A549 (cell line): ENCODE measurements around the gene PALLD.

Experiments
- BHLHE40 ChIP-seq: IDR thresholded peaks from 2 replicates; pipeline ENCODE4 v1.6.1; 2012; ENCODE audit warnings: low read depth, low read length, inconsistent platforms
- CBX8 ChIP-seq: fragments of 200-600 bp; sonication (generic); IDR thresholded peaks from 2 replicates; pipeline ENCODE4 v1.6.1; 2016
- CTCF ChIP-seq: fragments of >200 bp; sonication (Bioruptor Twin); formaldehyde crosslinking; IDR thresholded peaks from 3 replicates; pipeline ENCODE4 v1.5.1; 2016
- FOSL2 ChIP-seq, 2 experiments: fragments of 450-650 bp in 1 of 2; fragments of >200 bp in 1 of 2; sonication (Bioruptor Twin) in 1 of 2; formaldehyde crosslinking; IDR thresholded peaks; 2 replicates each; pipeline versions ENCODE4 v1.5.0 to v1.6.1; 2016 to 2020; ENCODE audit warnings: mild to moderate bottlenecking in 1 of 2, moderate library complexity in 1 of 2
- HES2 ChIP-seq: fragments of >200 bp; sonication (Bioruptor Twin); formaldehyde crosslinking; IDR thresholded peaks from 2 replicates; pipeline ENCODE4 v1.6.1; 2016
- MAX ChIP-seq: IDR thresholded peaks from 2 replicates; pipeline ENCODE4 v1.6.1; 2012
- PHF8 ChIP-seq: fragments of 200-600 bp; sonication (generic); IDR thresholded peaks from 2 replicates; pipeline ENCODE4 v1.6.1; 2016; ENCODE audit warnings: low read depth, mild to moderate bottlenecking, antibody characterized with exemption, moderate library complexity, borderline replicate concordance
- POLR2A ChIP-seq: IDR thresholded peaks from 2 replicates; pipeline ENCODE4 v1.6.1; 2012; ENCODE audit warnings: mild to moderate bottlenecking, low read length
- POLR2AphosphoS2 ChIP-seq: conservative IDR thresholded peaks from 2 replicates; pipeline ENCODE4 v1.6.1; 2012; ENCODE audit warnings: low read length, improper control_type of control experiment, inconsistent platforms
- REST ChIP-seq: fragments of 200-600 bp; sonication (generic); IDR thresholded peaks from 2 replicates; pipeline ENCODE4 v1.6.1; 2016; ENCODE audit warnings: antibody characterized with exemption, mild to moderate bottlenecking, moderate library complexity
- RFX5 ChIP-seq: fragments of 450-650 bp; IDR thresholded peaks from 2 replicates; pipeline ENCODE4 v1.7.1; 2014; ENCODE audit warnings: antibody characterized with exemption, mild to moderate bottlenecking, moderate library complexity
- TP53 ChIP-seq: fragments of 250-450 bp; sonication (Bioruptor Pico); IDR thresholded peaks from 2 replicates; pipeline ENCODE4 v1.5.0; 2021; ENCODE audit warnings: mild to moderate bottlenecking, moderate library complexity

- TF ChIP-seq REST (no peak), TP53 (CRISPR knock-in tag) (no peak), CTCF (no peak), RFX5 (no peak), POLR2A (no peak), MAX (no peak), POLR2AphosphoS2 (no peak), CBX8 (no peak), BHLHE40 (no peak), HES2 (no peak), FOSL2 (IDR thresholded peaks at IDR 0.05) (no peak), FOSL2 (CRISPR knock-in tag; IDR thresholded peaks at IDR 0.05) (no peak), PHF8 (no peak)
Measured at GRCh38 chr4:168506014-168506413, 9.2 kb downstream of the PALLD start.
